ENCODE results near the gene KCNIP2.

Gene KCNIP2

DNA sequence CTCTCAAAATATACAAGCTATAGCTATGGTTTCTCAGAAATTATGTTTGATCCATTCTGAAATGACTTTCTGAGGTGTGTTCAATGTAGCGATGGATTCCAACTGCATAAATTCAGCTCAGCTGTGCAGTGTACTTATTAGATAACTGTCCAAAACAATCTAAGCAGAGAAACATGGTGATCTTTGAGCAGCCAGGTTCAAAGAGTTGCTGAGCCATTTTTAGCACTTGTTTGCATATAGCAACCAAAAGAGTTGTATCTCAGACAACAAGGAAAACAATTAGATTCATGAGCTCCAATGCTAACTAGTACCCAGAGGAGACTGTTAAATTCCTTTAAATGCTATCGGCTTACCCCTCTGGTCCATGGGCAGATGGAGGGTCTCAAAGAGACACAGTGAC, 15.9 kb upstream of the KCNIP2 start:
- TF ChIP-seq CTCF (IDR thresholded peaks at IDR 0.05) (no peak), ZFX (IDR thresholded peaks at IDR 0.05; ENCODE audit: borderline replicate concordance) (no peak)
- H3K27ac ChIP-seq: no peak overlapping the region

- H3K27ac ChIP-seq: no peak overlapping the region
- TF ChIP-seq CTCF (IDR thresholded peaks at IDR 0.05) (no peak), ZFX (IDR thresholded peaks at IDR 0.05; ENCODE audit: borderline replicate concordance) (no peak)
Measured at GRCh38 chr10:101858723-101859500, 15.3 kb upstream of the KCNIP2 start.

GRCh38 chr10:101857802-101858476, 14.3 kb upstream of the KCNIP2 start:
- TF ChIP-seq CTCF (IDR thresholded peaks at IDR 0.05): no peak
- TF ChIP-seq ZFX (IDR thresholded peaks at IDR 0.05; ENCODE audit: borderline replicate concordance): no peak
- H3K27ac ChIP-seq: no peak overlapping the region

GRCh38 chr10:101856626-101857025, 13.0 kb upstream of the KCNIP2 start:
- TF ChIP-seq ZFX (IDR thresholded peaks at IDR 0.05; ENCODE audit: borderline replicate concordance) (no peak), CTCF (IDR thresholded peaks at IDR 0.05) (no peak)
- H3K27ac ChIP-seq: no peak overlapping the region

- no peak for TF ChIP-seq ZFX (IDR thresholded peaks at IDR 0.05; ENCODE audit: borderline replicate concordance)
- TF ChIP-seq CTCF (IDR thresholded peaks at IDR 0.05): no peak
- no peak overlapping the region for H3K27ac ChIP-seq
Measured at GRCh38 chr10:101851411-101852116, 8.0 kb upstream of the KCNIP2 start.

DNA sequence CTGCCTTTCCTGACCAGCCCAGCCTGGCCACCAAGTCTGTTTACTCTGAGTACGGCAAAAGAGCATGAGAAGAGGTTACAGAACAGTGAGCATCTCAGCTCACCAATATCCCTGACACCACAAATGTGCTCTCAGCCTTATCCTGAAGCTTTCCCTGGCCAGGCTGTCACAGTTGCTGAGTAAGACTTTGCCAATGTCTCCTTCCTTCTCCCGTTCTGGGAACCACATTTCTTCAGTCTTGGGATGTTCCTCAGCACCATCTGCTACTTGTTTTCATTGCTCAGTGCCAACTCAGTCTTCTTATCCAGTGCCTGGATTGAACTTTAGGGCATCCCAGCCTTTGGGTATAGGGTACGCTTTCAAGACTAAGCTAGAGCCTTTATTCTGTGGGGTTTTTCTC, 7.1 kb upstream of the KCNIP2 start:
- H3K27ac ChIP-seq: no peak overlapping the region
- TF ChIP-seq ZFX (IDR thresholded peaks at IDR 0.05; ENCODE audit: borderline replicate concordance) (no peak), CTCF (IDR thresholded peaks at IDR 0.05) (no peak)

All from 22Rv1 (cell line).